H1 (cell line): ENCODE measurements around the gene TBC1D22A.

ENCODE experiments used
- E2F6 ChIP-seq: IDR thresholded peaks from 2 replicates; pipeline ENCODE4 v1.6.1; 2012; ENCODE audit warnings: inconsistent platforms
- EP300 ChIP-seq, 2 experiments: IDR thresholded peaks; 1 replicate in 1 of 2; 2 replicates in 1 of 2; pipeline ENCODE4 v1.6.1; 2011 to 2012; ENCODE audit warnings: low read depth in 2 of 2, low read length in 2 of 2, mild to moderate bottlenecking in 2 of 2, borderline replicate concordance in 1 of 2, inconsistent platforms in 1 of 2, moderate library complexity in 1 of 2
- USF2 ChIP-seq: IDR thresholded peaks from 2 replicates; pipeline ENCODE4 v1.6.1; 2011; ENCODE audit warnings: low read length, improper control_type of control experiment
- TF ChIP-seq, protein P1 (sequence below), 3 experiments: IDR thresholded peaks; 1 replicate in 2 of 3; 2 replicates in 1 of 3; pipeline versions ENCODE4 v1.5.1 to v1.6.1; 2011; ENCODE audit warnings: low read length in 3 of 3, mild to moderate bottlenecking in 3 of 3, inconsistent platforms in 2 of 3, low read depth in 1 of 3, moderate library complexity in 1 of 3; ENCODE audit not compliant: insufficient read depth in 1 of 3; ENCODE audit errors: control extremely low read depth in 1 of 3

DNA sequence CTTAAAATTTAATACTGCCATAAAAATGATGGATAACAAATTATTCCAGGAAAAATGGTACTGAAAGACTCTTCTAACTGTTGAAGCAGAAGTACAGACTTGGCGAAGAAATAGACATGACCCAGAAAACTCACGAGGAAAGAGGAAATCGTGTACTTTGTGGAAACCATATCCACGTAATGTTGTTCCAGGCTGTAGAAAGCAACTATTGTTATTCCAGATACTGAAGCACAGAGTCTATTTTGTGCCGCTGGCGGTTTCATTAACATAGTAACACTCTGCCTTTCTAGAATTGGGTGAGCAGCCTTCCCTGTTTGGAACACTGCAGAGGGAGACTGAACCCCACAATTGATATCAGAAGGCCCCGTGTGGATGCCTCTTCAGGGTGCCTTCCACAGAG is 310.6 kb downstream of the TBC1D22A start:
- TF ChIP-seq E2F6 (no peak), EP300 (IDR thresholded peaks at IDR 0.05; ENCODE audit: borderline replicate concordance in 1 of 2, low read depth in 2 of 2, low read length in 2 of 2) (no peak), USF2 (no peak)
- TF ChIP-seq, protein P1, sequence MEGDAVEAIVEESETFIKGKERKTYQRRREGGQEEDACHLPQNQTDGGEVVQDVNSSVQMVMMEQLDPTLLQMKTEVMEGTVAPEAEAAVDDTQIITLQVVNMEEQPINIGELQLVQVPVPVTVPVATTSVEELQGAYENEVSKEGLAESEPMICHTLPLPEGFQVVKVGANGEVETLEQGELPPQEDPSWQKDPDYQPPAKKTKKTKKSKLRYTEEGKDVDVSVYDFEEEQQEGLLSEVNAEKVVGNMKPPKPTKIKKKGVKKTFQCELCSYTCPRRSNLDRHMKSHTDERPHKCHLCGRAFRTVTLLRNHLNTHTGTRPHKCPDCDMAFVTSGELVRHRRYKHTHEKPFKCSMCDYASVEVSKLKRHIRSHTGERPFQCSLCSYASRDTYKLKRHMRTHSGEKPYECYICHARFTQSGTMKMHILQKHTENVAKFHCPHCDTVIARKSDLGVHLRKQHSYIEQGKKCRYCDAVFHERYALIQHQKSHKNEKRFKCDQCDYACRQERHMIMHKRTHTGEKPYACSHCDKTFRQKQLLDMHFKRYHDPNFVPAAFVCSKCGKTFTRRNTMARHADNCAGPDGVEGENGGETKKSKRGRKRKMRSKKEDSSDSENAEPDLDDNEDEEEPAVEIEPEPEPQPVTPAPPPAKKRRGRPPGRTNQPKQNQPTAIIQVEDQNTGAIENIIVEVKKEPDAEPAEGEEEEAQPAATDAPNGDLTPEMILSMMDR (IDR thresholded peaks at IDR 0.05; ENCODE audit: control extremely low read depth in 1 of 3, insufficient read depth in 1 of 3, low read depth in 1 of 3, low read length in 3 of 3): no peak
